K562 (cell line): ENCODE measurements around the gene LRP1. TPM values are rescaled to one million over a fixed set of nuclear protein-coding genes. Genes with fewer than 3 reads are reported as not detected.

Experiments used
- E2F4 ChIP-seq: sonication (generic); formaldehyde crosslinking; IDR thresholded peaks from 2 replicates; pipeline ENCODE4 v1.8.0; 2022; ENCODE audit warnings: mild to moderate bottlenecking, low read depth, missing genetic modification reagents
- KDM1A ChIP-seq, 2 experiments: fragments of 450-650 bp; IDR thresholded peaks; 2 replicates each; pipeline ENCODE4 v1.6.1; 2016; ENCODE audit warnings: mild to moderate bottlenecking in 2 of 2
- MGA ChIP-seq: fragments of 450-650 bp; IDR thresholded peaks from 2 replicates; pipeline ENCODE4 v1.6.1; 2016; ENCODE audit warnings: mild to moderate bottlenecking, moderate library complexity
- NFRKB ChIP-seq: fragments of 450-650 bp; IDR thresholded peaks from 2 replicates; pipeline ENCODE4 v1.6.1; 2016; ENCODE audit warnings: low read depth
- RERE ChIP-seq: sonication (generic); formaldehyde crosslinking; IDR thresholded peaks from 2 replicates; pipeline ENCODE4 v1.8.0; 2023; ENCODE audit warnings: missing genetic modification reagents, mild to moderate bottlenecking, borderline replicate concordance
- ZNF324 ChIP-seq: fragments of 250-450 bp; sonication (Bioruptor Pico); IDR thresholded peaks from 2 replicates; pipeline ENCODE4 v1.4.0; 2020; ENCODE audit warnings: mild to moderate bottlenecking
- polyA plus RNA-seq, 8 experiments: library from polyadenylated mRNA; depleted of rRNA in 4 of 8; stranded (reverse) in 5 of 8; unstranded in 3 of 8; fragments of >200 nt; fragmentation: Nextera tagmentation in 2 of 8; fragmentation: Illumina TruSeq in 1 of 8; extraction: Ambion mirVana in 2 of 8; extraction: Trizol in 1 of 8; gene quantifications; 2 replicates each; pipeline versions ENCODE4 v1.2.1 to v1.2.3, GENCODE V29; 2011 to 2014; ENCODE audit warnings: inconsistent platforms in 1 of 8, missing spikeins in 1 of 8
- total RNA-seq, 7 experiments: library from RNA; depleted of rRNA in 6 of 7; stranded (reverse); fragments of >200 nt in 6 of 7; fragmentation: Illumina TruSeq in 2 of 7; extraction: Trizol in 2 of 7; gene quantifications; 2 replicates each; pipeline versions ENCODE4 v1.2.1 to v1.2.3, GENCODE V29; 2011 to 2021; ENCODE audit warnings: low replicate concordance in 1 of 7

Gene LRP1
- total and polyA plus RNA-seq, 9 of the 15 experiments (the other 6 are each of a cell fraction or from before 2014, with no cell fraction given), result 0.04 to 0.64 (median 0.19) TPM; not detected in 2

- TF ChIP-seq MGA, result peak; percentile 80
- no peak for TF ChIP-seq ZNF324 (CRISPR knock-in tag)
- TF ChIP-seq KDM1A (IDR thresholded peaks at IDR 0.05), result no peak
- TF ChIP-seq NFRKB, result no peak; the same call in 1 of the 2 replicates
- TF ChIP-seq RERE (CRISPR knock-in tag), result 0 out of 2 replicates have a peak, but pooled peaks have one; percentile 77
- peak; percentile 42; the same call in 1 of the 2 replicates for TF ChIP-seq E2F4 (CRISPR knock-in tag)
Measured at GRCh38 chr12:57229634-57230380, 101.5 kb downstream of the LRP1 start, which contains the start of gene SHMT2 (continued).
